H1 (cell line): ENCODE measurements around the gene NUP42. TPM values are rescaled to one million over a fixed set of nuclear protein-coding genes. Genes with fewer than 3 reads are reported as not detected.

Experiments used
- CTCF ChIA-PET: fragments of 300-600 bp; sonication (Branson Sonifier 250); formaldehyde crosslinking; loops from one replicate; lab custom pipeline; 2021; ENCODE audit not compliant: partially characterized antibody; lab: Charles Lee
- POLR2A ChIA-PET: fragments of 300-600 bp; sonication (Branson Sonifier 250); formaldehyde crosslinking; loops from one replicate; lab custom pipeline; 2021; ENCODE audit warnings: inconsistent platforms; ENCODE audit not compliant: partially characterized antibody; lab: Charles Lee
- DNase-seq, 2 experiments: peaks; one replicate each; pipeline versions ENCODE4 v3.0.0 to v3.0.0-alpha.2; 2010 to 2022; ENCODE audit warnings: low spot score in 2 of 2, low read depth in 1 of 2, mixed read lengths in 1 of 2
- FAIRE-seq: peaks from 2 replicates; lab custom pipeline; 2011; peaks lifted over from hg19 to GRCh38; lab: Jason Lieb, UNC
- H2AFZ ChIP-seq: 2 replicates; pipeline ENCODE4 v1.8.1; 2012; ENCODE audit warnings: low read length, inconsistent platforms
- H2AK5ac ChIP-seq: 2 replicates; pipeline ENCODE4 v1.6.1; 2013; ENCODE audit warnings: low read depth, low read length
- H2BK120ac ChIP-seq: replicated peaks from 2 replicates; pipeline ENCODE3; 2013; ENCODE audit warnings: low read depth, low read length, inconsistent platforms
- H2BK12ac ChIP-seq: 2 replicates; pipeline ENCODE4 v1.6.1; 2013; ENCODE audit warnings: low read depth, low read length
- H2BK15ac ChIP-seq: 2 replicates; pipeline ENCODE4 v1.6.1; 2013; ENCODE audit warnings: low read length
- H2BK20ac ChIP-seq: 2 replicates; pipeline ENCODE4 v1.6.1; 2013; ENCODE audit warnings: low read length
- H2BK5ac ChIP-seq: 2 replicates; pipeline ENCODE4 v1.6.1; 2013; ENCODE audit warnings: low read depth, low read length
- H3K14ac ChIP-seq: 2 replicates; pipeline ENCODE4 v1.6.1; 2013; ENCODE audit warnings: inconsistent platforms; ENCODE audit not compliant: insufficient read length
- H3K18ac ChIP-seq: 2 replicates; pipeline ENCODE4 v1.6.1; 2013; ENCODE audit warnings: low read length; ENCODE audit errors: extremely low read depth
- H3K23ac ChIP-seq: 2 replicates; pipeline ENCODE4 v1.6.1; 2013; ENCODE audit warnings: inconsistent platforms; ENCODE audit not compliant: insufficient read length
- H3K23me2 ChIP-seq: 2 replicates; pipeline ENCODE4 v1.6.1; 2013; ENCODE audit warnings: low read depth, low read length
- H3K27ac ChIP-seq: 2 replicates; pipeline ENCODE4 v1.6.1; 2011; ENCODE audit warnings: low read depth, low read length, inconsistent platforms
- H3K27me3 ChIP-seq, 4 experiments: replicated peaks in 1 of 4; 1 replicate in 1 of 4; 2 replicates in 3 of 4; pipeline versions ENCODE4 v1.6.1 to v1.8.1; 2011 to 2013; ENCODE audit warnings: low read length in 3 of 4, mild to moderate bottlenecking in 3 of 4, inconsistent platforms in 2 of 4, mixed read lengths in 2 of 4, moderate library complexity in 1 of 4; ENCODE audit not compliant: control insufficient read depth in 3 of 4, insufficient read depth in 3 of 4; ENCODE audit errors: extremely low read depth in 1 of 4
- H3K36me3 ChIP-seq, 4 experiments: 2 replicates each; pipeline versions ENCODE4 v1.6.1 to v1.8.1; 2011 to 2013; ENCODE audit warnings: mild to moderate bottlenecking in 4 of 4, low read length in 3 of 4, moderate library complexity in 2 of 4, control low read depth in 1 of 4, inconsistent platforms in 1 of 4; ENCODE audit not compliant: insufficient read depth in 4 of 4, control insufficient read depth in 2 of 4
- H3K4ac ChIP-seq: replicated peaks from 2 replicates; pipeline ENCODE3; 2013; ENCODE audit warnings: low read length, low read depth, mixed read lengths, inconsistent platforms; ENCODE audit not compliant: insufficient read length
- H3K4me1 ChIP-seq, 4 experiments: replicated peaks in 1 of 4; 1 replicate in 1 of 4; 2 replicates in 3 of 4; pipeline versions ENCODE4 v1.6.1 to v1.8.1; 2011 to 2013; ENCODE audit warnings: low read length in 3 of 4, inconsistent platforms in 2 of 4, mixed read lengths in 1 of 4; ENCODE audit not compliant: insufficient read depth in 4 of 4, control insufficient read depth in 3 of 4
- H3K4me2 ChIP-seq, 2 experiments: 2 replicates each; pipeline versions ENCODE4 v1.6.1 to v1.8.1; 2011 to 2013; ENCODE audit warnings: low read depth in 2 of 2, low read length in 2 of 2, control low read depth in 1 of 2, inconsistent platforms in 1 of 2, mild to moderate bottlenecking in 1 of 2; ENCODE audit not compliant: insufficient read depth in 1 of 2
- H3K4me3 ChIP-seq, 4 experiments: fragments of 200-600, 300-600 bp in 1 of 4; sonication (generic), shearing (Covaris generic), sonication (Bioruptor Twin) in 1 of 4; 2 replicates each; pipeline versions ENCODE4 v1.5.1 to v1.8.1; 2011 to 2016; ENCODE audit warnings: low read length in 4 of 4, low read depth in 3 of 4, control low read depth in 2 of 4, inconsistent platforms in 2 of 4, mild to moderate bottlenecking in 2 of 4, mixed read lengths in 1 of 4, moderate library complexity in 1 of 4; ENCODE audit not compliant: insufficient read depth in 2 of 4; ENCODE audit errors: extremely low read depth in 1 of 4
- H3K56ac ChIP-seq: replicated peaks from 2 replicates; pipeline ENCODE3; 2013; ENCODE audit warnings: low read depth, mild to moderate bottlenecking, mixed read lengths, low read length, inconsistent platforms; ENCODE audit not compliant: insufficient read length
- H3K79me1 ChIP-seq: 2 replicates; pipeline ENCODE4 v1.6.1; 2013; ENCODE audit warnings: low read depth, low read length, control low read depth
- H3K79me2 ChIP-seq, 2 experiments: 2 replicates each; pipeline versions ENCODE4 v1.6.1 to v1.8.1; 2012 to 2013; ENCODE audit warnings: low read length in 2 of 2, mild to moderate bottlenecking in 2 of 2, inconsistent platforms in 1 of 2; ENCODE audit not compliant: insufficient read depth in 2 of 2, control insufficient read depth in 1 of 2
- H3K9ac ChIP-seq, 4 experiments: replicated peaks in 1 of 4; 1 replicate in 1 of 4; 2 replicates in 3 of 4; pipeline versions ENCODE4 v1.6.1 to v1.8.1; 2011 to 2013; ENCODE audit warnings: low read depth in 3 of 4, low read length in 3 of 4, control low read depth in 2 of 4, mild to moderate bottlenecking in 2 of 4, moderate library complexity in 2 of 4, inconsistent platforms in 1 of 4; ENCODE audit errors: extremely low read depth in 1 of 4
- H3K9me3 ChIP-seq, 2 experiments: 2 replicates each; pipeline versions ENCODE4 v1.6.1 to v1.8.1; 2012 to 2013; ENCODE audit warnings: mild to moderate bottlenecking in 2 of 2, moderate library complexity in 2 of 2, control low read depth in 1 of 2, inconsistent platforms in 1 of 2, low read depth in 1 of 2, low read length in 1 of 2, mixed read lengths in 1 of 2; ENCODE audit not compliant: insufficient read depth in 2 of 2
- H4K20me1 ChIP-seq, 2 experiments: replicated peaks in 1 of 2; 2 replicates each; pipeline versions ENCODE3 to v1.8.1; 2011 to 2013; ENCODE audit warnings: inconsistent platforms in 2 of 2, low read length in 2 of 2, mild to moderate bottlenecking in 1 of 2; ENCODE audit not compliant: insufficient read depth in 2 of 2, control insufficient read depth in 1 of 2
- H4K5ac ChIP-seq: 2 replicates; pipeline ENCODE4 v1.6.1; 2013; ENCODE audit warnings: low read length, low read depth, mixed read lengths, inconsistent platforms; ENCODE audit not compliant: insufficient read length
- H4K8ac ChIP-seq: 2 replicates; pipeline ENCODE4 v1.8.0; 2013; ENCODE audit warnings: mild to moderate bottlenecking, moderate library complexity, low read length, inconsistent platforms; ENCODE audit not compliant: insufficient read depth; ENCODE audit errors: extremely low read depth
- H4K91ac ChIP-seq: replicated peaks from 2 replicates; pipeline ENCODE3; 2013; ENCODE audit warnings: low read length, mixed read lengths, inconsistent platforms; ENCODE audit not compliant: insufficient read length
- ASH2L ChIP-seq: fragments of 200-600, 300-600 bp; sonication (generic); IDR thresholded peaks from one replicate; pipeline ENCODE4 v1.7.1; 2017; ENCODE audit warnings: low read length
- CHD1 ChIP-seq: IDR thresholded peaks from 2 replicates; pipeline ENCODE4 v1.6.1; 2012; ENCODE audit warnings: low read depth, low read length, improper control_type of control experiment
- CHD2 ChIP-seq: IDR thresholded peaks from 2 replicates; pipeline ENCODE4 v1.6.1; 2012; ENCODE audit warnings: low read length, improper control_type of control experiment
- E2F6 ChIP-seq: IDR thresholded peaks from 2 replicates; pipeline ENCODE4 v1.6.1; 2012; ENCODE audit warnings: inconsistent platforms
- FOSL1 ChIP-seq: IDR thresholded peaks from 2 replicates; pipeline ENCODE4 v1.6.1; 2011; ENCODE audit warnings: mild to moderate bottlenecking, low read depth, low read length, moderate library complexity; ENCODE audit not compliant: insufficient read depth
- JUND ChIP-seq: IDR thresholded peaks from 2 replicates; pipeline ENCODE4 v1.6.1; 2011; ENCODE audit warnings: mild to moderate bottlenecking, improper control_type of control experiment, low read length
- KDM5A ChIP-seq: fragments of 200-600 bp; IDR thresholded peaks from 2 replicates; pipeline ENCODE4 v1.7.1; 2012; ENCODE audit warnings: mild to moderate bottlenecking, low read length, inconsistent platforms, mixed read lengths
- MAX ChIP-seq: IDR thresholded peaks from 2 replicates; pipeline ENCODE4 v1.6.1; 2012; ENCODE audit warnings: inconsistent platforms
- RBBP5 ChIP-seq: IDR thresholded peaks from 2 replicates; pipeline ENCODE4 v1.7.1; 2012; ENCODE audit warnings: low read depth, mild to moderate bottlenecking, inconsistent platforms, low read length, moderate library complexity, borderline replicate concordance
- RFX5 ChIP-seq: IDR thresholded peaks from 2 replicates; pipeline ENCODE4 v1.6.1; 2011; ENCODE audit warnings: low read depth, low read length, improper control_type of control experiment, borderline replicate concordance
- RXRA ChIP-seq: IDR thresholded peaks from 2 replicates; pipeline ENCODE4 v1.6.1; 2011; ENCODE audit warnings: low read depth, mild to moderate bottlenecking, low read length, moderate library complexity; ENCODE audit not compliant: insufficient read depth
- SP4 ChIP-seq: IDR thresholded peaks from 2 replicates; pipeline ENCODE4 v1.6.1; 2012; ENCODE audit warnings: low read length, inconsistent platforms
- SUZ12 ChIP-seq: fragments of 200-600 bp; sonication (generic); IDR thresholded peaks from 2 replicates; pipeline ENCODE4 v1.6.1; 2012; ENCODE audit warnings: mild to moderate bottlenecking, inconsistent platforms, low read length, moderate library complexity, mixed read lengths
- TCF12 ChIP-seq: IDR thresholded peaks from 2 replicates; pipeline ENCODE4 v1.6.1; 2011; ENCODE audit warnings: low read depth, mild to moderate bottlenecking, low read length
- ZNF274 ChIP-seq: IDR thresholded peaks from 2 replicates; pipeline ENCODE4 v1.7.0; 2012; ENCODE audit warnings: low read length, borderline replicate concordance; ENCODE audit errors: extremely low read depth
- WGBS, 2 experiments: shearing (Covaris generic) in 1 of 2; methylation state at CpG; one replicate each; pipeline versions ENCODE4 v1.1.6 to v1.1.7; 2013 to 2015; ENCODE audit warnings: low lambda C conversion rate in 2 of 2, mixed read lengths in 2 of 2, inconsistent platforms in 1 of 2, low coverage in 1 of 2, missing lambda C conversion rate in 1 of 2; ENCODE audit not compliant: insufficient replicate concordance in 2 of 2, insufficient coverage in 1 of 2, insufficient read length in 1 of 2; ENCODE audit errors: extremely low coverage in 1 of 2, missing lambda C conversion rate in 1 of 2; 5-methylcytosine and 5-hydroxymethylcytosine counted together
- polyA plus RNA-seq, 7 experiments: library from polyadenylated mRNA; depleted of rRNA in 3 of 7; stranded (reverse) in 5 of 7; unstranded in 2 of 7; fragments of >200 nt in 5 of 7; fragments of 200-250 nt in 2 of 7; gene quantifications; 1 replicate in 5 of 7; 2 replicates in 1 of 7; 4 replicates in 1 of 7; pipeline versions ENCODE4 v1.2.1 to v1.2.3, GENCODE V29; 2011 to 2013; ENCODE audit warnings: missing spikeins in 2 of 7, mixed read lengths in 2 of 7
- total RNA-seq: library from RNA; stranded (reverse); fragmentation: NEBNext Ultra II Directional; extraction: Animal tissue kit (Norgen Biotek cat#: 25700); gene quantifications from 2 replicates; pipeline ENCODE4 v1.2.1, GENCODE V29; 2021

NUP42 gene
- total and polyA plus RNA-seq, 2 of the 8 experiments (the other 6 are each of a cell fraction or from before 2014, with no cell fraction given): 31.8 to 41.2 TPM

GRCh38 chr7:23165316-23165715 lies 16.5 kb upstream of the NUP42 start:
- Histone ChIP-seq H3K27ac (no peak overlapping the region), H2BK5ac (no peak overlapping the region), H4K91ac (no peak overlapping the region), H2BK20ac (no peak overlapping the region), H3K56ac (no peak overlapping the region), H4K8ac (no peak overlapping the region), H3K18ac (no peak overlapping the region), H2BK12ac (no peak overlapping the region), H3K4me2 (no peak overlapping the region), H2AFZ (no peak overlapping the region), H4K5ac (no peak overlapping the region), H3K9ac (no peak overlapping the region), H3K4me3 (no peak overlapping the region), H3K14ac (no peak overlapping the region), H3K4ac (no peak overlapping the region), H3K4me1 (no peaks in the 10 kb centered on the region), H2BK120ac (no peak overlapping the region), H3K9me3 (no peaks in the 10 kb centered on the region), H3K27me3 (no peaks in the 10 kb centered on the region), H3K23ac (no peak overlapping the region), H2BK15ac (no peak overlapping the region), H3K79me2 (no peaks in the 10 kb centered on the region), H3K36me3 (peaks cover 0 to 12% (median 4%) of the 10 kb centered on the region in 4 experiments; a peak in 4 of 8 replicates), H3K79me1 (no peaks in the 10 kb centered on the region), H2AK5ac (no peak overlapping the region), H3K23me2 (no peaks in the 10 kb centered on the region), H4K20me1 (no peaks in the 10 kb centered on the region)
- WGBS, 2 experiments: 90% methylated on average over 1 of the region's 1 CpG; no CpG with 5 or more reads in 1 of the 2 experiments
- FAIRE-seq (no peak), DNase-seq (no peak)
- ChIA-PET POLR2A (interaction anchor here (1.3 to 2.0 kb wide), 2 partner anchors 8 to 59 kb away, joined by 3 to 9 read pairs; partner anchors contain the start of gene KLHL7), CTCF (interaction anchor here (1.4 kb wide), 1 partner anchor 67 kb away, joined by 4 read pairs; no protein-coding TSS in a partner anchor)
- TF ChIP-seq E2F6: no peak
- no peak for TF ChIP-seq CHD1
- TF ChIP-seq JUND: no peak
- TF ChIP-seq CHD2: no peak
- no peak for TF ChIP-seq KDM5A
- TF ChIP-seq ASH2L: no peak
- TF ChIP-seq TCF12: no peak
- TF ChIP-seq SUZ12: no peak
- no peak for TF ChIP-seq RBBP5
- no peak for TF ChIP-seq RFX5
- TF ChIP-seq ZNF274: no peak
- no peak for TF ChIP-seq FOSL1
- TF ChIP-seq SP4: no peak
- TF ChIP-seq RXRA: no peak
- TF ChIP-seq MAX: no peak
